WTC11 (cell line): ENCODE data around the gene ZBTB7B. TPM values are rescaled to one million over a fixed set of nuclear protein-coding genes. Genes with fewer than 3 reads are reported as not detected.

Experiments
- AFF4 ChIP-seq: sonication (generic); formaldehyde crosslinking; IDR thresholded peaks from 2 replicates; pipeline ENCODE4 v1.8.1; 2023; ENCODE audit warnings: mild to moderate bottlenecking, missing genetic modification reagents, borderline replicate concordance
- AR ChIP-seq: fragments of 250-450 bp; sonication (Bioruptor Pico); IDR thresholded peaks from 2 replicates; pipeline ENCODE4 v1.9.0; 2021; ENCODE audit warnings: mild to moderate bottlenecking
- ARID4B ChIP-seq: sonication (generic); formaldehyde crosslinking; IDR thresholded peaks from 2 replicates; pipeline ENCODE4 v1.8.0; 2023; ENCODE audit warnings: missing genetic modification reagents, mild to moderate bottlenecking, borderline replicate concordance
- HMGA2 ChIP-seq: fragments of 250-450 bp; sonication (Bioruptor Pico); IDR thresholded peaks from 2 replicates; pipeline ENCODE4 v1.4.0; 2021; ENCODE audit warnings: mild to moderate bottlenecking, moderate library complexity
- HMGXB4 ChIP-seq: sonication (generic); formaldehyde crosslinking; IDR thresholded peaks from 2 replicates; pipeline ENCODE4 v1.8.1; 2023; ENCODE audit warnings: mild to moderate bottlenecking, moderate library complexity, missing genetic modification reagents
- NR1H2 ChIP-seq: sonication (generic); formaldehyde crosslinking; IDR thresholded peaks from 2 replicates; pipeline ENCODE4 v1.9.0; 2021; ENCODE audit warnings: mild to moderate bottlenecking, moderate library complexity, missing genetic modification reagents
- PRDM15 ChIP-seq: sonication (generic); formaldehyde crosslinking; IDR thresholded peaks from 2 replicates; pipeline ENCODE4 v1.8.0; 2022; ENCODE audit warnings: missing genetic modification reagents
- SP1 ChIP-seq: sonication (generic); formaldehyde crosslinking; conservative IDR thresholded peaks from 2 replicates; pipeline ENCODE4 v1.8.1; 2022; ENCODE audit warnings: missing genetic modification reagents
- USF1 ChIP-seq: sonication (generic); formaldehyde crosslinking; IDR thresholded peaks from 2 replicates; pipeline ENCODE4 v1.8.0; 2022; ENCODE audit warnings: mild to moderate bottlenecking, missing genetic modification reagents
- ZBTB21 ChIP-seq: sonication (generic); formaldehyde crosslinking; IDR thresholded peaks from 2 replicates; pipeline ENCODE4 v1.8.1; 2023; ENCODE audit warnings: mild to moderate bottlenecking, missing genetic modification reagents, borderline replicate concordance
- ZMAT4 ChIP-seq: fragments of 250-450 bp; sonication (Bioruptor Pico); IDR thresholded peaks from 2 replicates; pipeline ENCODE4 v1.9.0; 2021; ENCODE audit warnings: mild to moderate bottlenecking
- ZNF121 ChIP-seq: sonication (generic); formaldehyde crosslinking; IDR thresholded peaks from 2 replicates; pipeline ENCODE4 v1.8.0; 2023; ENCODE audit warnings: missing genetic modification reagents
- ZNF425 ChIP-seq: fragments of 250-450 bp; sonication (Bioruptor Pico); conservative IDR thresholded peaks from 2 replicates; pipeline ENCODE4 v1.9.0; 2021; ENCODE audit warnings: mild to moderate bottlenecking
- total RNA-seq: library from RNA; stranded (reverse); gene quantifications from 3 replicates; pipeline ENCODE4 v1.2.3, GENCODE V29; 2021

The ZBTB7B gene
- total RNA-seq, 1 experiment from 2014 or later: 29.8 TPM

- TF ChIP-seq ARID4B (CRISPR knock-in tag) (no peak), ZNF121 (CRISPR knock-in tag) (no peak), ZMAT4 (CRISPR knock-in tag) (no peak), USF1 (CRISPR knock-in tag) (peak; percentile 35; the same call in 1 of the 2 replicates), AFF4 (CRISPR knock-in tag) (no peak), SP1 (CRISPR knock-in tag) (peak; percentile 69), ZNF425 (CRISPR knock-in tag) (no peak), HMGA2 (CRISPR knock-in tag) (no peak), HMGXB4 (CRISPR knock-in tag) (0 out of 2 replicates have a peak, but pooled peaks have one; percentile 28), ZBTB21 (CRISPR knock-in tag) (no peak), NR1H2 (no peak), AR (CRISPR knock-in tag) (no peak), PRDM15 (CRISPR knock-in tag) (0 out of 2 replicates have a peak, but pooled peaks have one; percentile 9)
Observed at GRCh38 chr1:154974102-154974807, 28.3 kb upstream of the ZBTB7B start, which contains the start of gene CKS1B (continued).
